Activated T-cell treated with anti-CD3 and anti-CD28 coated beads for 48 hours (primary cell): ENCODE results near the gene TIGD3.

Experiments
- DNase-seq: peaks from one replicate; pipeline ENCODE4 v3.0.0-alpha.2; 2020; ENCODE audit warnings: low read depth

Gene TIGD3

DNA sequence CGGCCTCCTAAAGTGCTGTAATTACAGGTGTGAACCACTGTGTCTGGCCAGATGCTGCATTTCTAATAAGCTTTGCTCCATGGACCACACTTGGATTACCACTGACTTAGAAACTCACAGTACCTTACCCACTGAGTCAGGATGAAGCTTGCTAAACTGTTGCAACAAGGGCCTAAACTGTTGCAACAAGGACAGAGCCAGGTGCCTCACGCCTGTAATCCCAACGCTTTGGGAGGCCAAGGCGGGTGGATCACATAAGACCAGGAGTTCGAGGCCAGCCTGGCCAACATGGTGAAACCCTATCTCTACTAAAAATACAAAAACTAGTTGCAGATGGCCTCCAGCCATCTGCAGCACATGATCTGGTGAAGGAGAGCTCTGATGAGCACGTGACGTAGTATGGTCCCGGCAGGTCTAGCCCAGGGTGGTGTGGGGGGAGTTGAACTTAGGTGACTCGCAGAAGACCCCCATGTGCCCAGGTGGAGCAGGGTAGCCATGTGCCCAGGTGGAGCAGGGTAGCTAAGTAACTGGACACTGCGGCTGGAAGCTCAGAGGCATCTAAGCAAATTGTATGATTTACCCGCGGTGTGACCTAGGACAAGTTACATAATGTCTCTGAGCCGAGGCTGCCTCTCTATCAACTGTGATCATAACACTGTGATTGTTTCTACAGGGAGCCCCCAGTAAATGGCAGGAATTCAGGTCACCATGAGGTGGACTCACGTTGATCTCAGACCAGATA, 19.5 kb downstream of the TIGD3 start:
- no peak for DNase-seq

GRCh38 chr11:65375012-65375411, 20.5 kb downstream of the TIGD3 start:
- no peak for DNase-seq

GRCh38 chr11:65376138-65376713, 21.7 kb downstream of the TIGD3 start:
- DNase-seq = no peak

- no peak for DNase-seq
Measured at GRCh38 chr11:65377036-65377435, 22.5 kb downstream of the TIGD3 start.

- no peak for DNase-seq
Measured at GRCh38 chr11:65377777-65378176, 23.2 kb downstream of the TIGD3 start.

- DNase-seq = no peak
Measured at GRCh38 chr11:65378208-65378927, 23.8 kb downstream of the TIGD3 start.

GRCh38 chr11:65378928-65379638, 24.5 kb downstream of the TIGD3 start:
- no peak for DNase-seq

- no peak for DNase-seq
Measured at GRCh38 chr11:65379698-65380459, 25.3 kb downstream of the TIGD3 start.

- DNase-seq = no peak
Measured at GRCh38 chr11:65380460-65381119, 26.0 kb downstream of the TIGD3 start.

DNA sequence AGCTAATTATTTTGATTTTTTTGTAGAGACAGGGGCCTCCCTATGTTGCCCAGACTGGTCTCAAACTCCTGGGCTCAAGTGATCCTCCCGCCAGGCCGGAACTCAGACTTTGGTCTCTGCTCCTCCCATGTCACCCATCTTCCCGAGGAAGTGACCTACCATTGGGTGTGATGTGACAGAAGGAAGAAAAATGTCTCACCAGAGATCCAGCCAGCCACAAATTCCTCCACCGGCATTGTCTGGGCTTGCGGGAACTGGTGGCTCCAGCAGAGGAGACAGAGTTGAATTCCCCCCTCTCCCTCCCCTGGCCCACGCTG, 27.1 kb downstream of the TIGD3 start:
- DNase-seq = no peak

DNA sequence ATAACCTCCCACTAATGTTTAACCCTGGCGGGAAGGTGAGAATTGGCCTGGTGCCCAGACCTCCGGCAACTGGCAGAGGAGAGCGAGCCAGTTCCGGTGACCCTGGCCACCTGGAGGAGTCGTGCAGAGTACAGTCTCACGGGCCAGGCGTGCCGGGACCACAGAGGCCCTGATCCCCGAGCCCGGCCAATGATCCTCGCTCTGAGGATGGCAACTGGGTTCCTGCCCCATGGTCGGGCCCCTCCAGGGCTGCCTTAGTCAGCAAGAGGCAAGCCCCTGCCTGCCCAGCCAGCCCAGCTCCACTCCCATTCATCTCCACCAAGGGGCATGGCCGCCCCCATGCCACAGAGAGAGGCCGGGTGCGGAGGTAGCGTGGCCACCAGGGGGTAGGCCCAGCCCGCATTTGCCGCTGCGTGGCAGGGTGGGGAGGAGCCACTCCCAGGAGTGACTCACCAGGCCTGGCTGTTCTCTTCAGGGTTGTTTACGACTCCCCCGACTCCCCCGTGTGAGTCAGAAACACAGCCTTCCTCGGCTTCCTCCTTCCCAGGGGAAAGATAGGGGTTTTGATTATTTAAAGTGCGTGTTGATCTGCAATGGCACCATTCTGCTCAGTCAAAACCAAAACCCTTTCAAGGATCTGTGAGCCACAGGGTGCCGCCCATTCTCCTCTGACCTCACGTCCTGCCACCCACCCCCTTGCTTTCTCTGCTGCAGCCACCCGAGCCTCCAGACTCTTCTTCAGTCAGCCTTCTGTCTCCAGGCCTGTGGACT, 27.7 kb downstream of the TIGD3 start, which contains the start of gene SLC25A45:
Gene SLC25A45, minus strand, starts transcription at position 614 of the 771 bp plus-strand sequence. CDS start 695 bp downstream, outside the sequence.
- peak; percentile 94 for DNase-seq

DNA sequence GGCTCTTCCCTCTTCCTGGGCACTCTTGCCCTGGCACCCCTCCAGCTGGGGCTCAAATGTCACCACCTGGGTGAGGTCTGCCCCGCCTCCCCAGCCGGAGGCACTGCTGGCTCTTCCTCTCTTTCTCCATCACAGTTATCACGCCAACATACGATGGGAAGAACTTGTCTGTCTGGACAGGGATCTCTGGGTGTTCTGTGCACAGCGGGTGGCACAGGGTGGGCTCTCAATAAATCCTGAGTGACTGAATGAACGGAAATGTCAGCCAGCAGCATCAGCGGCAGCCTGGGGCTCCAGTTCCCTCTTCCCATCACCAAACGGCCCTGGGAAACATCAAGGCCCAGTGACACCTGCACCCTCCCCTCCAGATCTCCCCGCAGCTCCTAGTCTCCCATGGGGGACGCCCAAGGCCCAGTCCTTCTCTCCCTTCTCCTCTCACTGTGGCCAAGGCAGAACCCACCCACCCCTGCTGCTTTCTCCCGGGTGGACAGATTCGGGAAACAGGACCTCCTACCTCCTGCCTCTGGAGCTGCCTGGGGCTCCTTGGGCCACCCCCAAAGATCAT, 28.3 kb downstream of the TIGD3 start:
- no peak for DNase-seq

DNA sequence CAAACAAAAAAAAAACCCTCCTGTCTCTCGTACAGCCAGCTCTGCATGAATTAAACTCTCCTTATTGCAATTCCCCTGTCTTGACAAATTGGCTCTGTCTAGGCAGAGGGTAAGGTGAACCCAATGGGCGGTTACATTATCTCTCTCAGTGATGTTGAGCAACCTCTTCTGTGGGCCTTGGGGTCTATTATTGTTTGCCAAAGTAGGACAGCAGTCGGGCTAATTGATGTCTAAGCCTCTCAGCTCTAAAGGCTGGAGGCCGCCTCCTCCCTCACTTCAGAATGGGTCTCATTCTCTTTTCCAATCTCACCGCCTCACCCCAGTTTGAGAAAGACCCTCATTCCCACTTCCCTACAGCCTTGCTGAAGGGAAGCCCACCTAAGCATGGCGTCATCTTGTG, 29.2 kb downstream of the TIGD3 start:
- DNase-seq = no peak

- DNase-seq = no peak
Measured at GRCh38 chr11:65384301-65384889, 29.8 kb downstream of the TIGD3 start.

DNA sequence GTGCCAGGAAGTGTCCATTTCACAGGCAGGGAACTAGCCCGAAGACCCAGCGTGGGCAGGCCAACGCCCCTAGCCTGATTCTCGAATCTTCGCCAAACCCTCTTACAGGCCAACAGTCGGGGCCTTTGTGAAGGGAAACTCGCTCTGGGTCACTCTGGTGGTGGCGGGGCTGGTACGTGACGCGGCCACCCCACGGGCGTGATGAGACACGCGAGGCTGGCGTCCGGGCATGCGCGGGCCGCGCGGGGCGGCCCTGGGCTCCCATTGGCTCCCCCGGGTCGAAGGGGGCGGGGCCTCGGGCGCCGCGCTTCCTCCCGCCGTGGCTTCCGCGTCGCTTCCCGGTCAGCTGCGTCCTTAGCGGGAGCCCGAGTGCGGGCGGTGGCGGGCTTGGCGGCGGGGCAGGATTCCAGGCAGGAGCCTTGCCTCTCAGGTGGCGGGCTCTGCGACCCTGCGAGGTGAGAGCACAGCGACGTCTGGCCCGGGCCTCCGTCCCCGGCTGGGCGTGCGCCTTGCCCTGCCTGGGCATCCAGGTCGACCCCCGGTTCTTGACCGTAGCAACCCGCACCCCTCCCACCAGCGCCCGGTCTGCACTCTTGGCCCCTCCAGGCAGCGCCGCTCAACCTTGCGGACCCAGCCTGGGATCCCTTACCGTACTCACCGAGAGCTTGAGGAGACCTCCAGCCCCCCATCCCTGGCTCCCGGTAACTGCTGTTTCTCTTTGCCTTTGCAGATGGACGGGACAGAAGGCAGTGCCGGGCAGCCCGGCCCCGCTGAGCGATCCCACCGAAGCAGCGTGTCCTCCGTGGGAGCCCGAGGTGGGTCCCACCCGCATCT, 32.0 kb downstream of the TIGD3 start, which contains the start of gene FRMD8:
Gene FRMD8, plus strand, starts transcription at position 331 of the 834 bp plus-strand sequence. Its CDS starts 400 bp downstream, at position 731.
- DNase-seq = peak; percentile 84

- DNase-seq = no peak
Measured at GRCh38 chr11:65388731-65389130, 34.2 kb downstream of the TIGD3 start.

GRCh38 chr11:65389294-65389980, 34.9 kb downstream of the TIGD3 start:
- no peak for DNase-seq
